ENCODE results near the gene SELENOP.

GRCh38 chr5:42751044-42751443 is 60.6 kb downstream of the SELENOP start:
- TF ChIP-seq, protein P1, sequence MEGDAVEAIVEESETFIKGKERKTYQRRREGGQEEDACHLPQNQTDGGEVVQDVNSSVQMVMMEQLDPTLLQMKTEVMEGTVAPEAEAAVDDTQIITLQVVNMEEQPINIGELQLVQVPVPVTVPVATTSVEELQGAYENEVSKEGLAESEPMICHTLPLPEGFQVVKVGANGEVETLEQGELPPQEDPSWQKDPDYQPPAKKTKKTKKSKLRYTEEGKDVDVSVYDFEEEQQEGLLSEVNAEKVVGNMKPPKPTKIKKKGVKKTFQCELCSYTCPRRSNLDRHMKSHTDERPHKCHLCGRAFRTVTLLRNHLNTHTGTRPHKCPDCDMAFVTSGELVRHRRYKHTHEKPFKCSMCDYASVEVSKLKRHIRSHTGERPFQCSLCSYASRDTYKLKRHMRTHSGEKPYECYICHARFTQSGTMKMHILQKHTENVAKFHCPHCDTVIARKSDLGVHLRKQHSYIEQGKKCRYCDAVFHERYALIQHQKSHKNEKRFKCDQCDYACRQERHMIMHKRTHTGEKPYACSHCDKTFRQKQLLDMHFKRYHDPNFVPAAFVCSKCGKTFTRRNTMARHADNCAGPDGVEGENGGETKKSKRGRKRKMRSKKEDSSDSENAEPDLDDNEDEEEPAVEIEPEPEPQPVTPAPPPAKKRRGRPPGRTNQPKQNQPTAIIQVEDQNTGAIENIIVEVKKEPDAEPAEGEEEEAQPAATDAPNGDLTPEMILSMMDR (IDR thresholded peaks at IDR 0.05) = no peak
- TF ChIP-seq POLR2A (IDR thresholded peaks at IDR 0.05) = no peak
- TF ChIP-seq POLR2AphosphoS5 (IDR thresholded peaks at IDR 0.05) = no peak
